WERI-Rb-1 (cell line): Measurements from ENCODE around the gene GMDS.

Experiments used
- DNase-seq: peaks from one replicate; pipeline ENCODE4 v3.0.0-alpha.2; 2020
- H3K27ac ChIP-seq: fragments of 250-450 bp; sonication (Bioruptor Pico); 2 replicates; pipeline ENCODE4 v1.5.1; 2020; ENCODE audit warnings: mild to moderate bottlenecking, moderate library complexity
- H3K27me3 ChIP-seq: fragments of 250-450 bp; sonication (Bioruptor Pico); 2 replicates; pipeline ENCODE4 v1.5.1; 2021; ENCODE audit warnings: mild to moderate bottlenecking, low read depth, moderate library complexity; ENCODE audit not compliant: insufficient read depth, severe bottlenecking
- H3K36me3 ChIP-seq: fragments of 250-450 bp; sonication (Bioruptor Pico); 2 replicates; pipeline ENCODE4 v1.5.1; 2020; ENCODE audit warnings: mild to moderate bottlenecking, moderate library complexity
- H3K4me3 ChIP-seq: 2 replicates; pipeline ENCODE4 v1.5.1; 2011; ENCODE audit warnings: low read depth, mild to moderate bottlenecking, control low read depth, low read length
- H3K9me3 ChIP-seq: fragments of 250-450 bp; sonication (Bioruptor Pico); 2 replicates; pipeline ENCODE4 v1.5.1; 2021; ENCODE audit warnings: mild to moderate bottlenecking, moderate library complexity; ENCODE audit not compliant: severe bottlenecking
- TF ChIP-seq, protein P1 (sequence below): IDR thresholded peaks from 2 replicates; pipeline ENCODE4 v1.5.1; 2011; ENCODE audit warnings: low read depth, mild to moderate bottlenecking, control low read depth, inconsistent platforms, low read length

GMDS gene

DNA sequence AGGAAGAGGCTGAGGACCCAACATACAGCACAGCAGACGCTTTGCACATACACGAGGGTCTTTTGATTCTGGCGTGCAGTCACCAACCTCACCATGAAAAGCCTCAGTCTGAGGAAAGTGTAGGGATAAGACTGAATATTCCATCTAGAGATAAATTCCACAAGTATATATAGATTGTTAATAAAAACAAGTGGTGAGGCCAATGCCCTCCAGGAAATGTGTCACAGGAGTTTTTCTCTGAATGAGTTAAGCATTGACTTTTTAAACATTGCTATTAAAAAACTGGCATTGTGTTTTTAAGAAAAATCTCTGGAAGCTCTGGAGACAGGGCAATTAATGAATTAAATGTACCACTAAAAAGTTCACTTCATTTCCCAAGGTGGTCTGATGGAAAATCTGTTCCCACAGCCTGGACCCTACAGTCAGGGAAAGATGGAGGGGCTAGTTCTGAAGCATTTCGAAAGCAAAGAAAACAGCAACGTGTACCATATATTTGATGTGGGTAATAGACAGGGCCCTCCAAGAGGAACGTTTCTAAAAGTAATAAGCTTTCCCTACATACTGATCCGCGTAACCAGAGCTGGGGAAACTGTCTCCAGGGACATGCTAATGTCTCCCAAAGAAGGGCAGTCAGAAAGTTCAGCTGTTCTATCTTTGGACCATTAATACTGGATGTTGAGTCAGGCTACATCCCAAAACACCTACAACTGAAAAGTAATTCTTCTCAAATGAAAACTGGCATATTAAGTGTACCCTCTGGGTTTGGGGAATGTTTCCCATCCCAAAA, 334.6 kb downstream of the GMDS start:
- no peak overlapping the region for H3K4me3 ChIP-seq
- TF ChIP-seq, protein P1, sequence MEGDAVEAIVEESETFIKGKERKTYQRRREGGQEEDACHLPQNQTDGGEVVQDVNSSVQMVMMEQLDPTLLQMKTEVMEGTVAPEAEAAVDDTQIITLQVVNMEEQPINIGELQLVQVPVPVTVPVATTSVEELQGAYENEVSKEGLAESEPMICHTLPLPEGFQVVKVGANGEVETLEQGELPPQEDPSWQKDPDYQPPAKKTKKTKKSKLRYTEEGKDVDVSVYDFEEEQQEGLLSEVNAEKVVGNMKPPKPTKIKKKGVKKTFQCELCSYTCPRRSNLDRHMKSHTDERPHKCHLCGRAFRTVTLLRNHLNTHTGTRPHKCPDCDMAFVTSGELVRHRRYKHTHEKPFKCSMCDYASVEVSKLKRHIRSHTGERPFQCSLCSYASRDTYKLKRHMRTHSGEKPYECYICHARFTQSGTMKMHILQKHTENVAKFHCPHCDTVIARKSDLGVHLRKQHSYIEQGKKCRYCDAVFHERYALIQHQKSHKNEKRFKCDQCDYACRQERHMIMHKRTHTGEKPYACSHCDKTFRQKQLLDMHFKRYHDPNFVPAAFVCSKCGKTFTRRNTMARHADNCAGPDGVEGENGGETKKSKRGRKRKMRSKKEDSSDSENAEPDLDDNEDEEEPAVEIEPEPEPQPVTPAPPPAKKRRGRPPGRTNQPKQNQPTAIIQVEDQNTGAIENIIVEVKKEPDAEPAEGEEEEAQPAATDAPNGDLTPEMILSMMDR, result no peak
- H3K27me3 ChIP-seq, result no peaks in the 10 kb centered on the region
- no peaks in the 10 kb centered on the region for H3K36me3 ChIP-seq
- no peaks in the 10 kb centered on the region for H3K9me3 ChIP-seq
- no peak for DNase-seq
- no peak overlapping the region for H3K27ac ChIP-seq

DNA sequence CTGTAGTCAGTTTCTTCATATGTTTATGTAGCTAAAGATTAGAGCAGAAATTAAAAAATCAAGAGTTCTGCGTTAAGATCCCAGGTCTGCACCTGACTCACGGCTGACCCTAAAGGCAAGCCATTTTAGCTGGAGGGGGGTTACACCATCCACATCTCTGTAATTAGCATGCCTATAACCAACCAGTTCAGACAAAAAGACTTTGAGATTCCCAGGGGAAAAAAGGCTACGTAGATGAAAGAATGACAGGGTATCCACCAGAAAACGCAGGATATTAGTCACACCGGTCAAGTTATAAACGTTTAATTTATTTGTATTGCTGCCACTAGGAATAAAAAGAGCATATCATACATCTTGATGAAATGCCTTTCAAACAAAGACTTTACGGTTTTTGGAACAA, 336.6 kb downstream of the GMDS start:
- DNase-seq, result no peak
- H3K9me3 ChIP-seq, result no peaks in the 10 kb centered on the region
- TF ChIP-seq, protein P1, result no peak
- no peaks in the 10 kb centered on the region for H3K36me3 ChIP-seq
- no peaks in the 10 kb centered on the region for H3K27me3 ChIP-seq
- no peak overlapping the region for H3K4me3 ChIP-seq
- no peak overlapping the region for H3K27ac ChIP-seq

DNA sequence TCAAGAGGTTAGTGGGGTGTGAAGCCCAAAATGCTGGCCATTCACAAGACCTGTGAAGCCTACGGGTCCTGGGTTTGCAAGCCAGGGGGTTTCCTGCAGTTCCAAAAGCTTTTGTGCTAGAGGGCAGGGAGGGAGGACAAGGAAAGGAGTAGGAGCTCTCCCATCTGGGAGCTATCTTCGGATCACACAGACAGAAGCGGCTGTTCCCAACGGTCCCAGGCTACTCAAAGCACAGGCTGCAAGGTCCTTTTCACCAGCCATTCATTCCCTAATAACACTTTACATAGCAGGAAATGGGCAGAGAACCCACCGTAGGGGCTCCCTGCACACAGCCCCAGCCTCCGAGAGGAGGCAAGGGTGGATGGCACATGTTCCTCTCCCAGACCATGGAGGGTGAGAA, 338.8 kb downstream of the GMDS start:
- Histone ChIP-seq H3K9me3 (no peaks in the 10 kb centered on the region), H3K4me3 (no peak overlapping the region), H3K27me3 (no peaks in the 10 kb centered on the region), H3K36me3 (no peaks in the 10 kb centered on the region), H3K27ac (no peak overlapping the region)
- TF ChIP-seq, protein P1, result no peak
- DNase-seq, result no peak

DNA sequence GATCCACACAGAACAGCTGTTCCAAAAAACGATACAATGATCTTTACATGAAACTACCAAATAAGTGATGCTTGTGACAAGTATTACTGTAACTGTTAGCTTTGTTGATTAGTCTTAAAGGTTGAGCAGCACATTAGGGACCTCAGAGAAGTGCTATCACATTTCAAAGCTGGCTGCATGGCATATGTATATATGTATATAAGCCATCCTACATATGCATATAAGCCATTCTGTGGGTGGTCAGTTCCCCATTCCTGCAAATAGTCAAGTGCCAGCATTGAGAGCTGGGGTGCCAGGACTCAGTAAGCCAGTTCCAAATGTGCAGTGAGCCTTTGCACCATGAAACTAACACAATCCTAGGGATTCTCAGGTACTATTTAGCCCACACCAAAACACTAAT, 339.4 kb downstream of the GMDS start:
- TF ChIP-seq, protein P1, result no peak
- H3K36me3 ChIP-seq, result no peaks in the 10 kb centered on the region
- no peak overlapping the region for H3K4me3 ChIP-seq
- H3K9me3 ChIP-seq, result no peaks in the 10 kb centered on the region
- no peaks in the 10 kb centered on the region for H3K27me3 ChIP-seq
- H3K27ac ChIP-seq, result no peak overlapping the region
- no peak for DNase-seq

DNA sequence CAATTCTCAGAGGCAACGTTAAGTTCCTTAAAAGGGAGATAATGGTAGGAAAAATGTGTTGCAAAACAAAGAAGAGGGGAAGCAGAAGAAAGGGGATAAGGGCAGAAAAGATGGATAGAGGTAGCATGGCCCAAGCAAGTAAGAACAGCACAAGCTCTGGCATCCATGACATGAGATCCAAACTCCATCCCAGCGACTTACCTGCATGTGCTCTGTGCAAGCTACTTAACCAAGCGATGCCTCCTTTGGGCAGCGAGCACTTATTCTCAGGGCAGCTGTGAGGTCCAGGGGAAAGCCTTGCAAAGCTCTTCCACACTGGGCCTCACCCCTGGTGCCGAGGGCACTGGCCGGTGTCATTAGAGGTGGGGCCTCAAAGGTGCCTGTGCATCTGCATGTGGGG, 340.5 kb downstream of the GMDS start:
- TF ChIP-seq, protein P1, result no peak

DNA sequence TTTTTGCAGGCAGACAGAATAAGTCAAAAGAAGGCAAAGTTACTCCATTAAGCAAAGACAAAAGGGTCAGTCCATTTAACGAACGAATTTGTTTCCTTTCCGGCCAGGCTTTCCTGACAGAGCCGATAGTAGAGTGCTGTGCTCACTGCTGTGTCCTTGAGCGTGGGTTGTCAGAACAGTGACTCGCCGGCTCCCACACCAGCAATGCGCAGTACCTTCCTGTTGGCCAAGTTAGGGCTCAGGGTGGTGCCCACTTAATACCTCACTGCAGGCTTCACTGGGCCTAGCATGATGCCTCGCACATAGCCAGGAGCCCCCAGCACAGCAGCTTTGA, 341.0 kb downstream of the GMDS start:
- Histone ChIP-seq H3K36me3 (no peaks in the 10 kb centered on the region), H3K27ac (no peak overlapping the region), H3K9me3 (no peaks in the 10 kb centered on the region), H3K27me3 (no peaks in the 10 kb centered on the region), H3K4me3 (no peak overlapping the region)
- no peak for DNase-seq
- TF ChIP-seq, protein P1, result no peak

More for the DNA sequence above, 340.5 kb downstream of the GMDS start:
- no peaks in the 10 kb centered on the region for H3K9me3 ChIP-seq
- H3K27me3 ChIP-seq, result no peaks in the 10 kb centered on the region
- no peak overlapping the region for H3K4me3 ChIP-seq
- H3K27ac ChIP-seq, result no peak overlapping the region
- H3K36me3 ChIP-seq, result no peaks in the 10 kb centered on the region
- DNase-seq, result no peak
